ENCODE results near the gene CLEC3B.

The CLEC3B gene

DNA sequence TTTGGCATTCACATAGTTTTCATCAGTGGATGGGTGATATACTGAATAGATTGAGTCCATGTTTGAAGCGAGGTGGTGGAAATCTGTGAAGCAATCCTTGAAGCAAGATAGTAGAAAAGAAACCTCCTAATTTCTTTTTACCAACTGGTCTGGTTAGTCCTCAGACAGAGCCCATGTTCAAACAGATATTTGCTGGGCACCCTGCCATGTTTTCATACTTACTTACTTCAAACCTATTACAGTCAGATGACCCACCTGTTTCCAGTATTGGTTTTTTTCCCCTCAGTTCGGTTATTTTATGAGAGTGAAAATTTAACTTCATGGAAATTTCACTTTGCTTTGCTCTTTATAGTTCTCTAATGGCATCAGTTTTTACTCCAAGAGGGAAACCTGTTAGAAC, 26.3 kb upstream of the CLEC3B start:
- TF ChIP-seq, protein P1, sequence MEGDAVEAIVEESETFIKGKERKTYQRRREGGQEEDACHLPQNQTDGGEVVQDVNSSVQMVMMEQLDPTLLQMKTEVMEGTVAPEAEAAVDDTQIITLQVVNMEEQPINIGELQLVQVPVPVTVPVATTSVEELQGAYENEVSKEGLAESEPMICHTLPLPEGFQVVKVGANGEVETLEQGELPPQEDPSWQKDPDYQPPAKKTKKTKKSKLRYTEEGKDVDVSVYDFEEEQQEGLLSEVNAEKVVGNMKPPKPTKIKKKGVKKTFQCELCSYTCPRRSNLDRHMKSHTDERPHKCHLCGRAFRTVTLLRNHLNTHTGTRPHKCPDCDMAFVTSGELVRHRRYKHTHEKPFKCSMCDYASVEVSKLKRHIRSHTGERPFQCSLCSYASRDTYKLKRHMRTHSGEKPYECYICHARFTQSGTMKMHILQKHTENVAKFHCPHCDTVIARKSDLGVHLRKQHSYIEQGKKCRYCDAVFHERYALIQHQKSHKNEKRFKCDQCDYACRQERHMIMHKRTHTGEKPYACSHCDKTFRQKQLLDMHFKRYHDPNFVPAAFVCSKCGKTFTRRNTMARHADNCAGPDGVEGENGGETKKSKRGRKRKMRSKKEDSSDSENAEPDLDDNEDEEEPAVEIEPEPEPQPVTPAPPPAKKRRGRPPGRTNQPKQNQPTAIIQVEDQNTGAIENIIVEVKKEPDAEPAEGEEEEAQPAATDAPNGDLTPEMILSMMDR (IDR thresholded peaks at IDR 0.05): no peak

DNA sequence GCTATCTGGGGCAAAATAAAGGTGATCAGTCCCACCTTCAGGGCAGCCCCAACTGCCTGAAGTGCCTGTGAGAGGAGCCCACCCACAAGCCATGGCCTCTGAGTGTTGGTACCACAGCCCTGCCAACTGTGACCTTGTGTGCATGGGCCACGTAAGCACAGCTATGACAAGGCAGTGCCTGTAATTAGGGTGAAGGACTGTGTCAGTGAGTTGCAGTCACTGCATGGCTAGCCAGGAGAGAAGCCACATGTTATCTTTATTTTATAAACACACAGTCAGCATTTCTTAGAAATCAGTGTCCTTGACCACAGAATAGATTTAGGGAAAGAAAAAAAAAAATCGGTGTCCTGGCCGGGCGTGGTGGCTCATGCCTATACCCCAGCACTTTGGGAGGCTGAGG, 25.3 kb upstream of the CLEC3B start:
- TF ChIP-seq, protein P1 (IDR thresholded peaks at IDR 0.05): no peak

DNA sequence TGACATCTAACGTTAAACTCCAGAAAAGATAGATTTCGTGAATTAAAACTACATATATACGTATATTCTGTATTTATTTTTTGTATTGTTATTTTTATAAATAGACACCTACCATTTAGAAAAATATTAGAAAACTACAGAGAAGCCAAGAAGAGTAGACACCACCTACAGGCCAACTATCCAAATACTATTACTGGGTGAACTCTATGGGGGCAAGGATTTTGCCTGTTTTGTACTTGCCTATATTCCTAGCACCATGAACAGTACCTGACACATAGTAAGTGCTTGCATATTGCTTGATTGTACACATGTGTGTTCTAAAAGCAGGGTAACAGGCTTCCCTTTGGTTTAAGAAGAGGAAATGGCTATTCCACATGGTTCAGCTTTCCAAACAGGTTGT, 24.4 kb upstream of the CLEC3B start:
- TF ChIP-seq, protein P1 (IDR thresholded peaks at IDR 0.05): no peak

DNA sequence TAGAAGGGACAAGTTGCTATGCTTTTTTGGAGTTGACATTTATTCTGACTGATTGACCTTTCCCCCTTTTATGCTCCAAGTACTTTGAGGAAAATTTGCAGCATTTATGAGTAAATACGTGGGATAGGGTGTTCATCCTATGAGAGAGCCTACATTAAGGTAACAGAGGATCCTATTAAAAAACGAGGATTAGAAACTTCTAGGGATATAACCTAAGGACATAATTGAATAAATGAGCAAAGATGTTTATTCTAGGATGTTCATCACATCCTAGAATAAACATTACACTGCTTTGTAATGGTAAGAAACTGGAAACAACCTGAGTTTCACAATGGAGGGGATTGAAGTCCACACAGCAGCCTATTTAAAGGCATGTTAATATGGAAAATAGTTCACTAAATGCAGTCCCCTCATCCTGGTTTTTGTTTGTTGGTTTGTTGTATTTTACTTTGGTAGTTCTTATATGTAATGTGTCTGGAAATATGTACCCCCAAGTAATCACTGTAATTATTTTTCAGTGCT, 23.9 kb upstream of the CLEC3B start:
- TF ChIP-seq, protein P1 (IDR thresholded peaks at IDR 0.05): no peak

DNA sequence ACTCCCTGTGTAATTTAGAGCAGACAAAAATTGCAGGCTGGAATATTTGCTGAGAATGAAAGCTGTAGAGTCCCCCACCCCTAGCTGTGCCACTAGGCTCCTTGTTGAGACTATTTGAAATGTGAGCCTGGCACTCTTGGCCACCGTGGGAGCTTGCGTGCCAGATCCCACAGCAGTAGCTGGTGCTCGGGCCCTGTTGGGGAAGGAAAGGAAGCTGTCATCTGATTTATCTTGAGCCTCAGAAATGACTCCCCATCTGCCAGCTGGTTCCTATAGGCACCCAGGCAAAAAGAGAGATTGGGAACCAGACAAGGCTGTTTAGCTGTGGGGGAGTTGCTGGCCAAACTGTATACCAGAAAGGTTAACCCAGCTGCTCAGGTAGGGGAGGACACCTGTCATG, 23.4 kb upstream of the CLEC3B start:
- TF ChIP-seq, protein P1 (IDR thresholded peaks at IDR 0.05): no peak

DNA sequence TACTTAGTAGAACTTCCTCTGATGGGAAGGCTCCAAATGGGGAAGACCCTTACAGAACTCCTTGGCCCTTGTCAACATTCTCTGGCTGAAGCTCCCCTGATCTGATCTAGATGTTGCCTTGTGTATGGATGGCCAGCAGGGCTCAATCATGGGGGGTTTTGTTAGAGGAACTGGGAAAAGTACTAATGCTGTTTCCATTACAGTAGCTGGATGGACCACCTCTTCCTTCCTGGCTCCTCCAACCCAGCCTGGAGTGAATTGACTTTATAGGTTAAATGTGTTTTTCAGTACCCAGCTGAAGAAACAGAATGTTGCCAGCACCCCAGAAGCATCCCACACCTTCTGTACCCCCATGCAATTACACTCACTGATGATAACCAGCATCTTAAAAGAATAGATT, 22.7 kb upstream of the CLEC3B start:
- TF ChIP-seq, protein P1 (IDR thresholded peaks at IDR 0.05): no peak

DNA sequence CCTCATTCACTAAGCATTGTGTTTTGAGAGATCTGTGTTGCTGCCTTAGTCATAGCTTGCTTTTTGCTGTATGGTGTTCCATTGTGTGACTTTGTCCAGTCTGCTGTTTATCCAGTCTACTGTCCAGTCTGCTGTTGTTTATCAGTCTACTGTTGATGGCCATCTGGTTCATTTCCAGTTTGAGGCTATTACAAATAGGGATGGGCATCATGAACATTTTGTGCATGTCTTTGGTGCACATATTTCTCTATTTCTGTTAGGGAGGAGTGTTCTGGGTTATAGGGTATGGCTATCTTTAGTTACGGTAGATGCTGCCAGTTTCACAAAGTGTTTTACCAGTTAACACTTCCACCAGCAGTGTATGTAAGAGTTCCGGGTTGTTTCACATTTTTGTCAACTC, 22.2 kb upstream of the CLEC3B start:
- TF ChIP-seq, protein P1 (IDR thresholded peaks at IDR 0.05): no peak

DNA sequence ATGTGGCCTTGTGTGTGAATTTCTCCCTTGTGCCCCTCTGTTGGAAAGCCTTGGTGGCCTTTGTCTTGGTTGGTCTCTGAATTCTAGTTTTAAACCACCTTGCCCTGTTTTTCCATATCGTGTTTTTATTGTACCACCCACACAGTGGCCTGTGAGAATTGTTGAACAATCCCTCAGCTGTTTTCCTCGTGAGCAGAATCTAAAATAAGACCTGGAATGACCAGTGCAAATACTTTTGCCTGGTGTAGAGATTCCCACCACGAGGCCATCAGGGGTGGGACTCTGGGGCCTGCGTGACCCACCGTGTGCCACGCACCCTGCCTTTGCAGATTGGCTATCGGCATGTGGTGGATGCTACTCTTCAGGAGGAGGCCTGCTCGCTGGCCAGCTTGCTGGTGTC, 19.0 kb upstream of the CLEC3B start:
- TF ChIP-seq, protein P1 (IDR thresholded peaks at IDR 0.05): no peak
